HG03280 (cell line): Measurements from ENCODE around the gene ZC3H12A.
A peak's percentile ranks its signal among the peaks of the same experiment; 100 is the strongest.

Experiments
- ATAC-seq: cut with Tn5 transposase; IDR thresholded peaks from one replicate; pipeline ENCODE4 v1.9.1; 2021; ENCODE audit warnings: mild to moderate bottlenecking, moderate library complexity; ENCODE audit not compliant: unreplicated experiment

ZC3H12A gene

GRCh38 chr1:37474046-37474696, at the start of gene ZC3H12A:
ZC3H12A (plus strand) TSS chr1:37474580; CDS start chr1:37475497, 917 bp downstream.
- ATAC-seq = peak; percentile 73

- ATAC-seq = no peak
Observed at GRCh38 chr1:37425221-37425620, 49.2 kb upstream of the ZC3H12A start.

GRCh38 chr1:37429029-37429428, 45.4 kb upstream of the ZC3H12A start:
- no peak for ATAC-seq

- no peak for ATAC-seq
Observed at GRCh38 chr1:37430103-37430985, 44.0 kb upstream of the ZC3H12A start.

- no peak for ATAC-seq
Observed at GRCh38 chr1:37432716-37433115, 41.7 kb upstream of the ZC3H12A start.

GRCh38 chr1:37433171-37433570, 41.2 kb upstream of the ZC3H12A start:
- ATAC-seq = no peak

- ATAC-seq = no peak
Observed at GRCh38 chr1:37434292-37435225, 39.8 kb upstream of the ZC3H12A start.

GRCh38 chr1:37437087-37437486, 37.3 kb upstream of the ZC3H12A start:
- ATAC-seq = no peak

GRCh38 chr1:37438037-37438868, 36.1 kb upstream of the ZC3H12A start:
- no peak for ATAC-seq

GRCh38 chr1:37438869-37439343, 35.5 kb upstream of the ZC3H12A start:
- no peak for ATAC-seq

GRCh38 chr1:37439349-37439995, 34.9 kb upstream of the ZC3H12A start:
- ATAC-seq = no peak

- ATAC-seq = no peak
Observed at GRCh38 chr1:37441490-37441889, 32.9 kb upstream of the ZC3H12A start.

GRCh38 chr1:37442139-37442538, 32.2 kb upstream of the ZC3H12A start:
- no peak for ATAC-seq

GRCh38 chr1:37442644-37443043, 31.7 kb upstream of the ZC3H12A start:
- ATAC-seq = no peak

- ATAC-seq = no peak
Observed at GRCh38 chr1:37446874-37447273, 27.5 kb upstream of the ZC3H12A start.

- no peak for ATAC-seq
Observed at GRCh38 chr1:37448185-37448584, 26.2 kb upstream of the ZC3H12A start.

- ATAC-seq = no peak
Observed at GRCh38 chr1:37448691-37449417, 25.5 kb upstream of the ZC3H12A start.

- ATAC-seq = no peak
Observed at GRCh38 chr1:37449936-37450335, 24.4 kb upstream of the ZC3H12A start.

GRCh38 chr1:37452416-37452815, 22.0 kb upstream of the ZC3H12A start:
- ATAC-seq = no peak
